ENCODE results near the gene FGF22.

The FGF22 gene

GRCh38 chr19:644789-645188, 5.1 kb downstream of the FGF22 start:
- no peak for DNase-seq

GRCh38 chr19:645912-646778, 6.5 kb downstream of the FGF22 start:
- no peak for DNase-seq

GRCh38 chr19:646779-647565, 7.3 kb downstream of the FGF22 start:
- DNase-seq, result no peak

GRCh38 chr19:647566-648284, 8.0 kb downstream of the FGF22 start:
- no peak for DNase-seq

GRCh38 chr19:648305-648704, 8.6 kb downstream of the FGF22 start:
- no peak for DNase-seq

- DNase-seq, result no peak
These were observed 9.5 kb downstream of the FGF22 start for GRCh38 chr19:648904-649801.

- DNase-seq, result no peak
These were observed 10.4 kb downstream of the FGF22 start for GRCh38 chr19:650121-650520.

GRCh38 chr19:651114-651818, 11.6 kb downstream of the FGF22 start:
- DNase-seq, result no peak

- DNase-seq, result no peak
These were observed 12.3 kb downstream of the FGF22 start for GRCh38 chr19:651991-652390.

- DNase-seq, result no peak
These were observed 13.0 kb downstream of the FGF22 start for GRCh38 chr19:652467-653389.

GRCh38 chr19:653425-653824, 13.7 kb downstream of the FGF22 start:
- DNase-seq, result no peak

- DNase-seq, result no peak
These were observed 16.0 kb downstream of the FGF22 start for GRCh38 chr19:655691-656090.

- no peak for DNase-seq
These were observed 17.3 kb downstream of the FGF22 start for GRCh38 chr19:656751-657559.

- DNase-seq, result no peak
These were observed 17.9 kb downstream of the FGF22 start for GRCh38 chr19:657611-658010.

- no peak for DNase-seq
These were observed 18.6 kb downstream of the FGF22 start for GRCh38 chr19:658059-658839.

GRCh38 chr19:658916-659839, 19.5 kb downstream of the FGF22 start:
- DNase-seq, result no peak

GRCh38 chr19:660793-661426, 21.2 kb downstream of the FGF22 start:
- DNase-seq, result no peak

Measured in NCI-H226 (cell line).